Embryonic facial prominence (tissue), 1 donor: ENCODE results near the gene SLC25A10.
"Not testable (repeated sequence)": the region's sequence is repeated elsewhere in the genome, so short reads cannot be mapped to it uniquely, and the experiment has no call there.

ENCODE experiments used
- DNase-seq: peaks from one replicate; pipeline ENCODE4 v3.0.0-alpha.2; 2016; ENCODE audit errors: extremely low spot score

The SLC25A10 gene

GRCh38 chr17:81722184-81723120 is 10.4 kb downstream of the SLC25A10 start:
- DNase-seq: no peak

- no peak for DNase-seq
Observed at GRCh38 chr17:81723651-81724209, 11.6 kb downstream of the SLC25A10 start.

DNA sequence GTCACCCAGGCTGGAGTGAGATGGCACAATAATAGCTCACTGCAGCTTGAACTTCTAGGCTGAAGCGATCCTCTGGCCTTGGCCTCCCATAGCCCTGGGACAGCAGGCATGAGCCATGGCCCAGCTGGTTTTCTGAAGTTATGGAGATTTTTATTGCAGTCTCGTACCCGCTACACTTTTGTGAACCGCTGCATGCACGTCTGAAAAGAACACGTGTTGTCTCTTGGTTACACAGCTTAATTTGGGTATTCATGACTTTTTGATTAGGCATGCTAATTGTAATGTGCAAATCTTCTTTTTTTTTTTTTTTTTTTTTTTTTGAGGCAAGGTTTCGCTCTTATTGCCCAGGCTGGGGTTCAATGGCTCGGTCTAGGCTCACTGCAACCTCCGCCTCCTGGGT is 13.4 kb downstream of the SLC25A10 start:
- no peak for DNase-seq

DNA sequence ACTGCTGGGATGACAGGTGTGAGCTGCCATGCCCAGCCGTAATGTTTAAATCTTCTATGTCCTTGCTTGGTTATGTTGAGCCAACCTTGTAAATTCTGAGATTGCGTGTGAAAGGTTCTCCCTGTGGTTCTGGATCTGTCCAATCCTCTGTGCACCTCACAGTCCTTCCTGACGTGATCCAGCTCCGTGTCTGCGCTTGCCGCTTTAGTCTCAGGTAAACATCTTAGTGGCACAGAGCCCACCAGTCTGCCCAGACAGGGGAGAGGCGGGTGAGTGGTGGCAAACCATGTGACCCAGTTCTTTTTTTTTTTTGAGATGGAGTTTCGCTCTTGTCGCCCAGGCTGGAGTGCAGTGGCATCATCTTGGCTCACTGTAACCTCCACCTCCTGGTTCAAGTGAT is 13.9 kb downstream of the SLC25A10 start:
- DNase-seq: no peak

DNA sequence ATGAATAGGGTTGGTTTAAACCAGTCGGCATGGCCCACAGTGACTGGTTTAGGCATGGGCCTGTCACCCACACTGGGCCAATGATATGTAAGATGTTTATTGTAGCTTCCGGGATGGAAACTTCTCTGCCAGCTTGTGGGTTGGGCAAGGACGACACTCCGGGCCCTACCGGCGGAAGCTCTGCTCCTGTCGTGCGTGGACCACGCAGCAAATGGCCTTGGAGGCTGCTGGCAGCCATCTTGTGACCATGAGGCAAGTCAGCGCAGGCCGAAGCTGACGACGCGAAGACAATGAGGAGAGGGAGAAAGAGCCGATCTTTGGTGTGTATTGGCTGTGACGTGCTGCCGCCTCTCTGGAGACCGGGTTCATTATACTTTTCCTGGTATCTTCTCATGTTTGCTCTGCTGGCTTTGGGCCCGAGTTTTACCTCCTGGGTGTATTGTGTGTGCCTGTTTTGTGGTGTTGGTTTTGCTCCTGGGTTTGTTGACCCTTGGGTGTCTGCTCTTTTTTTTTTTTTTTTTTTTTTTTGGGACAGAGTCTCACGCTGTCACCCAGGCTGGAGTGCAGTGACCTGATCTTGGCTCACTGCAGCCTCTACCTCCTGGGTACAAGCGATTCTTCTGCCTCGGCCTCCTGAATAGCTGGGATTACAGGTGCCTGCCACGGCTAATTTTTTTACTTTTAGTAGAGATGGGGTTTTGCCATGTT is 15.4 kb downstream of the SLC25A10 start:
- no peak for DNase-seq

- no peak for DNase-seq
Observed at GRCh38 chr17:81733507-81734404, 21.7 kb downstream of the SLC25A10 start.

- no peak for DNase-seq
Observed at GRCh38 chr17:81734405-81735263, 22.6 kb downstream of the SLC25A10 start.

DNA sequence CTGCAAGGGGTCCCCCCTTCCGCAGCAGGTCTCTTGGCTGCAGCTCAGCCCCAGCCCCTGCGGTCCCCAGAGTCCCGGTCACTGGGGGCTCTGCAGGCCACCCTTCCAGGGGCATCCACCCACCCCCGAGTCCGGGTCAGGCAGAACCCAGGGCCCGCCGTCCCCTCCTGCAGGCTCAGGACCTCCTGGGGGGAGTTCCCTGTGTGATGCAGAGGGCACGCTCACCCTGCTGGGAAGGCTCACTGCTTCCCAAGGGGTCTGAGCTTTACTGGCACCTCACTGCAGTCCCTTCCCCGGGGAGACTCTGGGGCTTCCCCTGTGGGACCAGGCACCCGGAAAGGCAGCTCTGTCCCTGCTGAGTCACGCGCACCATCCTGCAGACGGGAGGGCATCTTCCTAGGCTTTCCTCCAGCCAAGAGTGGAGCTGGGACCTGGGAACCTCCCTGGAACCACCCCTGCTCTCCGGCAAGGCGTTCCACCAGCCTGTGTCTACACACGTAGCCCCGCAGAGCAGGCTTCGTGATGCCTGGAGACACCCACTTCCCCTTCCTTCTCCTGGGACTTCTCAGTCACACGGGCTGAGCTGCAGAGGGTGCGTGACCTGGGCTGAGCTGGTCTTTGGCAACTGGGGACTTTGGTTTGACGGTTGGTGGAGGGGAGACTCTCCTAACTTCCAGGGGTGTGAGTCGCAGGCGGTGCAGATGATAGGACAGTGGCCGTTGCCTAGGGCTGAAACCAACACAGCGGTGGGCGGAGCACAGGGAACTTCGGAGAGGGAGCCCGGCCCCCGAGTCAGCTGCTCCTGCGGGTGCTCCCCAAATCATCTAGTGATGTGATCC is 23.4 kb downstream of the SLC25A10 start:
- no peak for DNase-seq

DNA sequence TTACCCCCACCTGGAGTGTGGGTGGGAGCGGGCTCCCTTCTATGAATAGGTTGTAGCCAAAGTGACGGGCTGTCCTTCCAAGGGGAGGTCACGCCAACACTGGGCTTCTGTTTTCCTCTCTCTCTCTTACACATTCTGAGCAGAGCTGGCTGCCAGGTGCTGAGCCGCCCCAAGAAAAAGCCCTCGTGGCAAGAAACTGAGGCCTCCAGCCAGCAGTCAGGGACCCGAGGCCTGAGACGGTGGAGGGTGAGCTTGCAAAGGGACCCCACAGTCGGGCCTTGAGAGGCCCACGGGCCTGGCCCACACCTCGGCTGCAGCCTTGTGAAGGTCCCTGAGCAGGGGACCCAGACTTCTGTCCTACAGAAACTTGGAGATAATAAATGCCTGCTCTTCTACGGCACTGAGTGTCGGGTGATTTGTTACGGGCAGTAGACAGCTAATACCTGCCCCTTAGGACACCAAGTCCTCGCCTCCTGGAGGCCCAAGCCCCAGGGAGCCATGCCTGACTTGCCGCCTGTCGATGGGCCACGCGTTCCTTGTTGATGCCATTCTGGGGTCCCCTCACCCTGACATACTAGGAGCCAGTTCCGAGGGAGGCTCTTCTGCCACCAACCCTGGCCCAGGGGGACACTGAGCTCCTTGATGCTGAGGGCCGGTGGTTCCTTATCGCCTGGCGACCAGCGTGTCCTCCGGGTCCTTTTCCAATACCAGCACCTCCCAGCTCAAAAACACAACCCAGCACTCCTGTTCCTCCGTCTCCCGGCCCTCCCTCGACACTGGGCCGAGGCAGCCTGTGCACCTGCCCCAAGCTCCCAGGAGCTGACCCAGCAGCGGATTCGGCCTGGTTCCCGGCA is 26.1 kb downstream of the SLC25A10 start:
- no peak for DNase-seq

DNA sequence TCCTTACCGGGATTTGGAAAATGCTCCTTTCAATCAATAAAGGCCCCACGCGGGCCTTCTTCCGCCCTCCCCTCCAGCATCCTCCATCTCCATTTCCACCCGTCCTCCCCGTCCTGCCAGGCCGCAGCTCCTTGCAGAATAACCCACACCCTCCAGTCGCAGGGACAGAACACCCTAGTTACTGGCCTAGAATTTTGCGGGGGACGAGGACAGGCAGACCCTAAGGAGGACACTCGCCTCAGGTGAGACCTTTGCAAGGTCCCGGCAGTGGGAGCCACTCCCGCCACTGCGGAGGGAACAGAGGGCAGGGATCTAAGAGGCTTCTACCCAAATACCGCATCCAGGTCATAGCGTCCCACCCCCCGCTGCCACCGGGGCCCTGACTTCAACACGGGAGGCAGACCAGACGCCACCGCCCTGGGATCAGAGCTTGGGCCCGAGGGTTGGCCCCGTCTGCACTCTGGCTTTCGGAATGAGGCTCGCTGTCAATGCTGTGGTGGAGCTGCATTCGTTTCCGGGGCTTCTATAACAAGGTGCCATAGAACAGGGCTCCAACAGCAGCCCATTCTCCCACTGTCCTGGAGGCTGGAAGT is 26.8 kb downstream of the SLC25A10 start:
- DNase-seq: no peak

DNA sequence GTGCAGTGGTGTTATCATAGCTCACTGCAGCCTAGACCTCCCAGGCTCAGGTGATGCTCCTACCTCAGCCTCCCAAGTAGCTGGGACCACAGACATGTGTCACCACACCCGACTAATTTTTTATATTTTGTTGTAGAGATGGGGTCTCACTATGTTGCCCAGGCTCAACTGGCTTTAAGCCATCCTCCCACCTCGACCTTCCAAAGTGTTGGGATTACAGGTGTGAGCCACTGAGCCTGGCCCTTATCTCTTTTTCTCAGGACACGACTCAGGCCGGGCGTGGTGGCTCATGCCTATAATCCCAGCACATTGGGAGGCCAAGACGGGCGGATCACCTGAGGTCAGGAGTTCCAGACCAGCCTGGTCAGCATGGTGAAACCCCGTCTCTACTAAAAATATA is 27.5 kb downstream of the SLC25A10 start:
- DNase-seq: not testable (repeated sequence)

DNA sequence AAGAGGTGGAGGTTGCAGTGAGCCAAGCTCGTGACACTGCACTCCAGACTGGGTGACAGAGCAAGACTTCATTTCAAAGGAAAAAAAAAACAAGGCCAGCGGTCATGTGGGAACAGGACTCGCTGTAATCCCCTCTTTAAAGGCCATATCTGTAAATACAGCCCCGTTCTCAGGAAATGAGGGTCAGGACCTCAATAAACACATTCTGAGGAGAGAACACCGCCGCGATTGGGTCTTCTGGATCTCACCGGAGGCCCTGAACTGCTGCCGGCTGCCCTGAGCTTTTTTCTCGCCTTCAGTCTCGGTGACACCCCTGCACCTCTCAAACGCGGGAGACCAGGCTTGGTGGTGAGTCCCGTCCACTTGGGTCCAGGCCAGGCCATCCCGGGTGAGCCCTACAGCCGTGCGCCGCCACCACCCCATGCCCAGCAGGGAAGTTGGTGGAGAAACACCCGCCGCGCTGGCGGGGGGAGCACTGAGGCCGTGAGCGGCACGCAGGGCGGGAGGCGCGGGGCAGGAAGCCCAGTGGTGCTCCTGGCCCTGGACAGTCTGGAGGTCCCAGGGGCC is 28.4 kb downstream of the SLC25A10 start:
- DNase-seq: no peak

DNA sequence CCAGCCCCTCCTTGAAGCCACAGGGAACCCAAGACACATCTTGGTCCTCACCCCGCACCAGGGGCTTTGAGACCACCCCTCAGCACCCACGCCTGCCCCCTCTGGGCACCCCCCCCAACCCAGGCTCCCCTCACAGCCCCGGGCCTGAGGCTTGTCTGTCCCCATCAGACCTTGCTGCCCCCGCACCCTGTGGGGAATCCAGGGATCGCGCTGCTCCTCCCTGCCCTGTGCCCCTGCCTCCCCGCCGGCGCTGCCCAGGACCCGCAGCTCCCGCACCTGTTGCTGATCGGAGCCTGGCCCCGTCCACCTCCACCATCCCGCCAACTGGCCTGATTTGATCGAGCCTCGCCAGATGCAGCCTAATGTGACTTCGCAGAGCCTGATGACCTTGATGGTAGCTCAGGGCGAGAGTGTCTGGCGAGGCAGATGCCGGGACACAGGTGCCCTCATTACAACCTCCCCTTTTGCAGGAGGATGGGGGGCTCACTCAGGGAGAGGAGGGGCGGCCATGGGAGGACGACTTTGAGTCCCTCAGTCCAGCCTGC is 29.0 kb downstream of the SLC25A10 start:
- DNase-seq: no peak

- no peak for DNase-seq
Observed at GRCh38 chr17:81741594-81742452, 29.7 kb downstream of the SLC25A10 start.
